Islet precursor cell (in vitro differentiated cells): ENCODE measurements around the gene BEND6.

Experiments used
- DNase-seq: peaks from one replicate; pipeline ENCODE4 v3.0.0-alpha.2; 2018

BEND6 gene

GRCh38 chr6:56954403-56955170, at the start of gene BEND6:
Gene BEND6, plus strand, starts transcription at chr6:56955107. Its CDS starts 26,704 bp downstream, at chr6:56981811.
- DNase-seq, result peak; percentile 87

- DNase-seq, result no peak
Measured at GRCh38 chr6:56905378-56905777, 49.5 kb upstream of the BEND6 start.

GRCh38 chr6:56906752-56907151, 48.2 kb upstream of the BEND6 start:
- no peak for DNase-seq

GRCh38 chr6:56909115-56909907, 45.6 kb upstream of the BEND6 start:
- no peak for DNase-seq

- DNase-seq, result peak; percentile 60
Measured at GRCh38 chr6:56911847-56912246, 43.1 kb upstream of the BEND6 start.

GRCh38 chr6:56913285-56914074, 41.4 kb upstream of the BEND6 start:
- DNase-seq, result no peak

GRCh38 chr6:56914798-56915658, 39.9 kb upstream of the BEND6 start:
- DNase-seq, result no peak

GRCh38 chr6:56915832-56916231, 39.1 kb upstream of the BEND6 start:
- DNase-seq, result no peak

- no peak for DNase-seq
Measured at GRCh38 chr6:56916849-56917551, 37.9 kb upstream of the BEND6 start.

- no peak for DNase-seq
Measured at GRCh38 chr6:56922645-56923044, 32.3 kb upstream of the BEND6 start.

- DNase-seq, result no peak
Measured at GRCh38 chr6:56923565-56923964, 31.3 kb upstream of the BEND6 start.

GRCh38 chr6:56927538-56928453, 27.1 kb upstream of the BEND6 start:
- DNase-seq, result no peak

GRCh38 chr6:56930846-56931245, 24.1 kb upstream of the BEND6 start:
- DNase-seq, result no peak

- no peak for DNase-seq
Measured at GRCh38 chr6:56932910-56933477, 21.9 kb upstream of the BEND6 start.

GRCh38 chr6:56933650-56934049, 21.3 kb upstream of the BEND6 start:
- no peak for DNase-seq

GRCh38 chr6:56934876-56935275, 20.0 kb upstream of the BEND6 start:
- DNase-seq, result no peak

GRCh38 chr6:56936466-56936865, 18.4 kb upstream of the BEND6 start:
- no peak for DNase-seq

GRCh38 chr6:56938649-56939191, 16.2 kb upstream of the BEND6 start:
- peak; percentile 67 for DNase-seq

GRCh38 chr6:56940463-56940862, 14.4 kb upstream of the BEND6 start:
- DNase-seq, result no peak

GRCh38 chr6:56940977-56941376, 13.9 kb upstream of the BEND6 start:
- DNase-seq, result no peak
